HCT116 (cell line): Measurements from ENCODE around the gene PLCB2. TPM values are rescaled to one million over a fixed set of nuclear protein-coding genes. Genes with fewer than 3 reads are reported as not detected.

Source experiments
- ATAC-seq: fragments of 200-7000 bp; cut with Tn5 transposase; 2 replicates; pipeline ENCODE4 v1.9.1; 2020; ENCODE audit warnings: mild to moderate bottlenecking, moderate library complexity
- BruUV-seq: library from RNA; stranded (reverse); fragments of 400-500 nt; replicated peaks from 2 replicates; lab custom pipeline; 2021; lab: Mats Ljungman, UMichigan
- CTCF ChIA-PET: fragments of 300-600 bp; sonication (Branson Sonifier 250); formaldehyde crosslinking; loops from one replicate; lab custom pipeline; 2021; ENCODE audit warnings: antibody characterized with exemption; lab: Charles Lee
- POLR2A ChIA-PET: fragments of 300-600, 350-600 bp; sonication (Branson Sonifier 250); formaldehyde crosslinking; loops from one replicate; lab custom pipeline; 2021; ENCODE audit warnings: antibody characterized with exemption; lab: Charles Lee
- RAD21 ChIA-PET, 2 experiments: fragments of 300-600 bp; sonication (Branson Sonifier 250); formaldehyde crosslinking; loops; one replicate each; lab custom pipeline; 2023; ENCODE audit warnings: low total read pairs in 2 of 2; ENCODE audit not compliant: uncharacterized antibody in 2 of 2, unreplicated experiment in 2 of 2, low non-redundant PET in 1 of 2; lab: Charles Lee
- DNase-seq: peaks from one replicate; pipeline ENCODE4 v3.0.0-alpha.2; 2010; ENCODE audit warnings: low read depth, low spot score
- H2AFZ ChIP-seq: fragments of 200-600 bp; shearing (Covaris generic), sonication (generic); 2 replicates; pipeline ENCODE4 v1.6.1; 2017; ENCODE audit warnings: low read depth, mixed run types, mixed read lengths, antibody characterized with exemption, low read length; ENCODE audit not compliant: poor library complexity, severe bottlenecking
- H3K27ac ChIP-seq: 2 replicates; pipeline ENCODE4 v1.5.1; 2012; ENCODE audit warnings: low read depth, low read length
- H3K27me3 ChIP-seq: fragments of 200-600 bp; sonication (generic); 2 replicates; pipeline ENCODE4 v1.6.1; 2016; ENCODE audit warnings: mixed run types, low read length, mixed read lengths; ENCODE audit not compliant: insufficient read depth
- H3K36me3 ChIP-seq, 2 experiments: fragments of 200-500 bp in 1 of 2; fragments of 200-600 bp in 1 of 2; sonication (Bioruptor generic) in 1 of 2; sonication (generic) in 1 of 2; 2 replicates each; pipeline versions ENCODE4 v1.5.1 to v1.6.1; 2014 to 2016; ENCODE audit warnings: low read length in 2 of 2, inconsistent platforms in 1 of 2, mixed read lengths in 1 of 2, mixed run types in 1 of 2; ENCODE audit not compliant: insufficient read depth in 2 of 2, control insufficient read depth in 1 of 2
- H3K4me1 ChIP-seq, 2 experiments: fragments of 200-600 bp in 1 of 2; sonication (generic) in 1 of 2; 2 replicates each; pipeline versions ENCODE4 v1.5.1 to v1.6.1; 2012 to 2017; ENCODE audit warnings: low read length in 2 of 2, inconsistent platforms in 1 of 2, mild to moderate bottlenecking in 1 of 2, mixed read lengths in 1 of 2, mixed run types in 1 of 2, moderate library complexity in 1 of 2; ENCODE audit not compliant: insufficient read depth in 2 of 2, control insufficient read depth in 1 of 2
- H3K4me2 ChIP-seq: fragments of 200-600 bp; sonication (generic); 2 replicates; pipeline ENCODE4 v1.6.1; 2017; ENCODE audit warnings: mixed run types, low read length, mixed read lengths
- H3K4me3 ChIP-seq, 2 experiments: fragments of 200-600 bp in 1 of 2; sonication (generic) in 1 of 2; replicated peaks in 1 of 2; 2 replicates each; pipeline ENCODE4 v1.5.1; 2011 to 2016; ENCODE audit warnings: low read length in 2 of 2, control low read depth in 1 of 2, low read depth in 1 of 2, mild to moderate bottlenecking in 1 of 2, mixed read lengths in 1 of 2, mixed run types in 1 of 2
- H3K79me2 ChIP-seq: fragments of 200-600 bp; sonication (generic); 2 replicates; pipeline ENCODE4 v1.6.1; 2017; ENCODE audit warnings: mild to moderate bottlenecking, mixed run types, low read length, moderate library complexity, mixed read lengths; ENCODE audit not compliant: insufficient read depth
- H3K9ac ChIP-seq: fragments of 200-600 bp; sonication (generic); 2 replicates; pipeline ENCODE4 v1.6.1; 2016; ENCODE audit warnings: low read length, mixed read lengths
- H3K9me2 ChIP-seq: fragments of 200-600 bp; sonication (generic), shearing (Covaris generic); 2 replicates; pipeline ENCODE4 v1.6.1; 2017; ENCODE audit warnings: mixed run types, mild to moderate bottlenecking, moderate library complexity; ENCODE audit not compliant: insufficient read depth
- H3K9me3 ChIP-seq, 2 experiments: fragments of 200-500 bp in 1 of 2; fragments of 200-600 bp in 1 of 2; sonication (Bioruptor generic) in 1 of 2; sonication (generic) in 1 of 2; 2 replicates each; pipeline ENCODE4 v1.6.1; 2014 to 2017; ENCODE audit warnings: low read length in 2 of 2, mixed read lengths in 2 of 2, inconsistent platforms in 1 of 2, low read depth in 1 of 2, mild to moderate bottlenecking in 1 of 2, mixed run types in 1 of 2, moderate library complexity in 1 of 2; ENCODE audit not compliant: control insufficient read depth in 1 of 2, insufficient read depth in 1 of 2
- H4K20me1 ChIP-seq: fragments of 200-600 bp; sonication (generic), shearing (Covaris generic); 2 replicates; pipeline ENCODE4 v1.6.1; 2017; ENCODE audit warnings: mixed run types, mild to moderate bottlenecking, moderate library complexity; ENCODE audit not compliant: insufficient read depth
- ATF3 ChIP-seq: IDR thresholded peaks from 2 replicates; pipeline ENCODE4 v1.6.1; 2012
- CBX3 ChIP-seq: IDR thresholded peaks from 2 replicates; pipeline ENCODE4 v1.6.1; 2012; ENCODE audit warnings: low read depth
- ELF1 ChIP-seq: IDR thresholded peaks from 2 replicates; pipeline ENCODE4 v1.6.1; 2012; ENCODE audit warnings: low read depth, borderline replicate concordance
- EZH2phosphoT487 ChIP-seq: fragments of 200-600 bp; IDR thresholded peaks from 2 replicates; pipeline ENCODE4 v1.6.1; 2018; ENCODE audit warnings: antibody characterized with exemption, borderline replicate concordance
- POLR2A ChIP-seq: IDR thresholded peaks from 2 replicates; pipeline ENCODE4 v1.7.0; 2011; ENCODE audit warnings: borderline replicate concordance; ENCODE audit not compliant: insufficient read depth, insufficient read length; ENCODE audit errors: extremely low read depth
- RAD21 ChIP-seq: IDR thresholded peaks from 2 replicates; pipeline ENCODE4 v1.6.1; 2012; ENCODE audit warnings: low read depth, mild to moderate bottlenecking
- SIN3A ChIP-seq: IDR thresholded peaks from 2 replicates; pipeline ENCODE4 v1.6.1; 2012; ENCODE audit warnings: low read depth
- SP1 ChIP-seq: IDR thresholded peaks from 2 replicates; pipeline ENCODE4 v1.6.1; 2012; ENCODE audit warnings: low read depth
- SRF ChIP-seq: IDR thresholded peaks from 2 replicates; pipeline ENCODE4 v1.6.1; 2012; ENCODE audit warnings: low read depth
- TCF7L2 ChIP-seq: IDR thresholded peaks from 2 replicates; pipeline ENCODE4 v1.7.0; 2011; ENCODE audit warnings: borderline replicate concordance, inconsistent platforms; ENCODE audit not compliant: insufficient read depth, insufficient read length; ENCODE audit errors: extremely low read depth
- ZFX ChIP-seq: fragments of 450-650 bp; IDR thresholded peaks from 2 replicates; pipeline ENCODE4 v1.6.1; 2017
- ZNF274 ChIP-seq: fragments of 200-500 bp; sonication (Bioruptor generic); IDR thresholded peaks from 2 replicates; pipeline ENCODE4 v1.6.1; 2014; ENCODE audit warnings: mild to moderate bottlenecking, low read depth, low read length, inconsistent platforms
- intact Hi-C: fragments of 100-400 bp; cut with micrococcal nuclease; formaldehyde crosslinking; loops from 2 replicates; pipeline ENCODE4 v1.10.0; 2022
- total RNA-seq: library from RNA; stranded (reverse); gene quantifications from one replicate; pipeline ENCODE4 v1.2.1, GENCODE V29; 2021; ENCODE audit not compliant: unreplicated experiment

The PLCB2 gene
- total RNA-seq, 1 experiment from 2014 or later, result 2.8 TPM

GRCh38 chr15:40323953-40324937, 16.5 kb upstream of the PLCB2 start:
- Histone ChIP-seq H3K4me3 (peak overlapping the region; percentile 47 to 58), H3K9me3 (no peaks in the 10 kb centered on the region), H3K4me2 (peak overlapping the region; percentile 70), H4K20me1 (no peaks in the 10 kb centered on the region), H3K9ac (peak overlapping the region; percentile 46; the same call in 1 of the 2 replicates), H3K9me2 (no peaks in the 10 kb centered on the region), H2AFZ (no peak overlapping the region), H3K27ac (peak overlapping the region; percentile 39; the same call in 1 of the 2 replicates), H3K36me3 (no peaks in the 10 kb centered on the region), H3K4me1 (peaks cover 4 to 18% of the 10 kb centered on the region in 2 experiments; a peak in 3 of 4 replicates), H3K79me2 (no peaks in the 10 kb centered on the region), H3K27me3 (no peaks in the 10 kb centered on the region)
- ATAC-seq (peak; percentile 7), DNase-seq (no peak)
- intact Hi-C loops, result no loop called here
- RAD21 ChIA-PET, result no interaction called here
- BruUV-seq, result no TSS peak
- TF ChIP-seq RAD21, result no peak
- TF ChIP-seq CBX3, result no peak
- no peak for TF ChIP-seq SP1
- TF ChIP-seq ELF1, result no peak
- no peak for TF ChIP-seq ZFX
- TF ChIP-seq ZNF274, result no peak
- no peak for TF ChIP-seq ATF3
- TF ChIP-seq EZH2phosphoT487, result no peak
- TF ChIP-seq SRF, result no peak
- no peak for TF ChIP-seq POLR2A
- TF ChIP-seq TCF7L2, result no peak
- TF ChIP-seq SIN3A, result no peak
- POLR2A ChIA-PET, result no interaction called here
- CTCF ChIA-PET, result interaction anchor here (5.3 to 5.9 kb wide), 2 partner anchors 15 kb away, joined by 44 to 55 read pairs; partner anchors contain the start of gene CCDC9B
